Activated T-cell treated with anti-CD3 and anti-CD28 coated beads for 24 hours (primary cell): Measurements from ENCODE around the gene KIF12.

Experiments
- DNase-seq: peaks from one replicate; pipeline ENCODE4 v3.0.0-alpha.2; 2020; ENCODE audit warnings: low read depth

Gene KIF12

GRCh38 chr9:114105236-114105635 lies 6.1 kb upstream of the KIF12 start:
- DNase-seq, result no peak

GRCh38 chr9:114102484-114102883 lies 3.4 kb upstream of the KIF12 start:
- DNase-seq, result no peak

GRCh38 chr9:114100536-114100935 lies 1.4 kb upstream of the KIF12 start:
- DNase-seq, result no peak

GRCh38 chr9:114099669-114100270 lies 678 bp upstream of the KIF12 start:
- DNase-seq, result no peak

- no peak for DNase-seq
Observed at GRCh38 chr9:114098021-114098935, 814 bp downstream of the KIF12 start.

GRCh38 chr9:114097613-114098020 lies 1.5 kb downstream of the KIF12 start:
- DNase-seq, result no peak

- no peak for DNase-seq
Observed at GRCh38 chr9:114096866-114097612, 2.1 kb downstream of the KIF12 start.

GRCh38 chr9:114096041-114096511 lies 3.0 kb downstream of the KIF12 start:
- no peak for DNase-seq

GRCh38 chr9:114094971-114095370 lies 4.1 kb downstream of the KIF12 start:
- DNase-seq, result no peak

GRCh38 chr9:114093761-114094505 lies 5.2 kb downstream of the KIF12 start:
- DNase-seq, result no peak

GRCh38 chr9:114093031-114093471 lies 6.0 kb downstream of the KIF12 start:
- DNase-seq, result no peak

- no peak for DNase-seq
Observed at GRCh38 chr9:114092336-114092735, 6.8 kb downstream of the KIF12 start.

- no peak for DNase-seq
Observed at GRCh38 chr9:114091711-114092110, 7.4 kb downstream of the KIF12 start.

GRCh38 chr9:114090798-114091197 lies 8.3 kb downstream of the KIF12 start:
- no peak for DNase-seq

- DNase-seq, result no peak
Observed at GRCh38 chr9:114089206-114089840, 9.8 kb downstream of the KIF12 start.

- DNase-seq, result no peak
Observed at GRCh38 chr9:114088571-114089170, 10.4 kb downstream of the KIF12 start.

GRCh38 chr9:114087721-114088120 lies 11.4 kb downstream of the KIF12 start:
- no peak for DNase-seq

- no peak for DNase-seq
Observed at GRCh38 chr9:114086607-114087006, 12.5 kb downstream of the KIF12 start.

- no peak for DNase-seq
Observed at GRCh38 chr9:114086009-114086408, 13.1 kb downstream of the KIF12 start.

- DNase-seq, result no peak
Observed at GRCh38 chr9:114085387-114085789, 13.7 kb downstream of the KIF12 start.
